Brain microvascular endothelial cell (primary cell): ENCODE measurements around the gene SPA17.
A peak's percentile ranks its signal among the peaks of the same experiment; 100 is the strongest.

Source experiments
- DNase-seq: peaks from one replicate; pipeline ENCODE4 v3.0.0-alpha.2; 2020
- H3K27ac ChIP-seq: fragments of 250-450 bp; sonication (Bioruptor Pico); 2 replicates; pipeline ENCODE4 v1.5.1; 2020; ENCODE audit warnings: mild to moderate bottlenecking, moderate library complexity
- H3K27me3 ChIP-seq: fragments of 250-450 bp; sonication (Bioruptor Pico); replicated peaks from 2 replicates; pipeline ENCODE4 v1.5.1; 2020; ENCODE audit warnings: mild to moderate bottlenecking
- H3K36me3 ChIP-seq: fragments of 250-450 bp; sonication (Bioruptor Pico); replicated peaks from 2 replicates; pipeline ENCODE4 v1.5.1; 2020; ENCODE audit warnings: mild to moderate bottlenecking
- H3K4me3 ChIP-seq: 2 replicates; pipeline ENCODE4 v1.5.1; 2011; ENCODE audit warnings: low read depth, mild to moderate bottlenecking, control low read depth, low read length, moderate library complexity
- CTCF ChIP-seq: IDR thresholded peaks from 2 replicates; pipeline ENCODE4 v1.5.1; 2011; ENCODE audit warnings: low read depth, mild to moderate bottlenecking, moderate library complexity, low read length, control low read depth, inconsistent platforms; ENCODE audit errors: missing control alignments
- in situ Hi-C: cut with HindIII; loops from 2 replicates; pipeline ENCODE4 v1.10.0; 2017; ENCODE audit warnings: low sequenced_read_pairs, low pct_ligation_motif_present

SPA17 gene

DNA sequence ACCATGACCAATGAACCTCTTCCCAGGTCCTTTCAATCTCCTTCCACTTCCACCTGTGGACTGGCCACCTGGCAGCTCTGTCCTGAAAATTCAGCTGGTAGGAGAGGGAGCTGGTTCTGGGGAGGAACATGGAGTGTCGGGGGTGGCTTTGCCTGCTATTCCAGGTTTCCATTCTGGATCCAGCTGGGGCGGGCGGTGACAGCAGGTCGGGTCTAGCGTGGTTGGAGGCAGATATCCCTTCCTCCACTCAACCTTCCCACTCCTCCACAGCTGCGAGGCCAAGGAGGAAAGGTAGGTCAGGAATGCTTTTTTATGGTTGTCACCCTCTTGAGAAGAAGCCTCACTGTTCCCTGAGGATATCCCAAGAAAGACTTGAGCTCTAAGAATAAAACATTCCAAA lies 69.3 kb downstream of the SPA17 start:
- no peak overlapping the region for H3K4me3 ChIP-seq
- no peak for TF ChIP-seq CTCF
- H3K36me3 ChIP-seq, result no peaks in the 10 kb centered on the region
- H3K27me3 ChIP-seq, result peaks cover 2% of the 10 kb centered on the region
- in situ Hi-C loops, result no loop called here
- no peak for DNase-seq
- no peak overlapping the region for H3K27ac ChIP-seq

- no peak for TF ChIP-seq CTCF
- no peak overlapping the region for H3K27ac ChIP-seq
- in situ Hi-C loops, result no loop called here
- no peak for DNase-seq
- H3K36me3 ChIP-seq, result no peaks in the 10 kb centered on the region
- H3K4me3 ChIP-seq, result peak overlapping the region; percentile 68
- no peaks in the 10 kb centered on the region for H3K27me3 ChIP-seq
Observed at GRCh38 chr11:124745270-124745834, 71.6 kb downstream of the SPA17 start.

GRCh38 chr11:124745835-124746620 lies 72.3 kb downstream of the SPA17 start:
- no peaks in the 10 kb centered on the region for H3K27me3 ChIP-seq
- H3K27ac ChIP-seq, result no peak overlapping the region
- H3K4me3 ChIP-seq, result peak overlapping the region; percentile 68
- in situ Hi-C loops, result no loop called here
- no peaks in the 10 kb centered on the region for H3K36me3 ChIP-seq
- peak; percentile 57 for TF ChIP-seq CTCF
- no peak for DNase-seq

DNA sequence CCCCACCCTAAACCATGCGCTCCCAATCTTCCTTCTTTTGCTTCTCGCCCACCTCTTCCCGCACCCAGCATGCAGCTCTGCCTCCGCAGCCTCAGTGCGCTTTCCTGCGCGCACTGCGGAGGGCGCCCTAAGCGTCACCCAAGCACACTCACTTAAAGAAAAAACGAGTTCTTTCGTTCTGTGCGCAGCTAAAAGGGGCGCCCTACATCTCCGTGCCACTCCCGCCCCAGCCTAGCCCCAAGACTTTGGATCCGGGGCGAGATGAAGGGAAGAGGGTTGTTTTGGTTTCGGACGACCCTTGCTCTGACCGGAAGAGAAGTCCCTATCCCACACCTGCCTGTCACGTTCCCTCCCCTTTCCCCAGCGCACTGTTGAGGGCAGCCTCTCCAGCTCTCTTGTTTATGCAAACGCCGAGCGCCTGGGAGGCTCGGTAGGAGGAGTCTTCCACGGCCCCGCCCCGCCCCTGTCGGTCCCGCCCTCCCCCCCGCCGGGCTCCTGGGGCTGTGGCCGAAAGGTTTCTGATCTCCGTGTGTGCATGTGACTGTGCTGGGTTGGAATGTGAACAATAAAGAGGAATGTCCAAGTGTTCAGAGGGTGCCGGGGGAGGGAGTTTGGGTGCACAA lies 73.0 kb downstream of the SPA17 start:
- peak; percentile 77 for TF ChIP-seq CTCF
- H3K4me3 ChIP-seq, result peak overlapping the region; percentile 68
- H3K27me3 ChIP-seq, result no peaks in the 10 kb centered on the region
- H3K27ac ChIP-seq, result peak overlapping the region; percentile 45
- peak; percentile 78 for DNase-seq
- no peaks in the 10 kb centered on the region for H3K36me3 ChIP-seq
- in situ Hi-C loops, result no loop called here
